Femur (tissue), 1 donor: ENCODE results near the gene YWHAQ.
"Not testable (repeated sequence)": the region's sequence is repeated elsewhere in the genome, so short reads cannot be mapped to it uniquely, and the experiment has no call there.

Experiments
- DNase-seq: peaks from one replicate; pipeline ENCODE4 v3.0.0-alpha.2; 2017

The YWHAQ gene

GRCh38 chr2:9630117-9630735, 571 bp downstream of the YWHAQ start:
- DNase-seq: peak; percentile 88

GRCh38 chr2:9629222-9630116, 1.3 kb downstream of the YWHAQ start:
- no peak for DNase-seq

DNA sequence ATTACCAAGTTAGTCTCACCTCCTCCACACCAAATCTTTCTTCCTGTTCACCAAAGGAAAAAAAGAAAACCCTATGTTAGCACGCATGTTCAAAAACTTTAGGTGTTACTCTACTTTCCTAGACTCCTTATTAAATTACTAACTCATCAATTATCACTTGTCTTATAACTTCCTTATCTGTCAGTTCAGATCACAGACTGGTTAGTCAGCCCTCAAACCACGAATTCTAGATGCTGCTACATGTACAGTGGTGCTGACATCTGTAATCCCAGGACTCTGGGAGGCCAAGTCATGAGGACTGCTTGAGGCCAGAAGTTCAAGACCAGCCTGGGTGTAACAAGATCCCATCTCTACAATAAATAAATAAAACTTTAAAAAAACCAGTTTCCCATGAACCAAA, 3.5 kb downstream of the YWHAQ start:
- no peak for DNase-seq

GRCh38 chr2:9623151-9623550, 7.6 kb downstream of the YWHAQ start:
- no peak for DNase-seq

- not testable (repeated sequence) for DNase-seq
Observed at GRCh38 chr2:9621655-9622054, 9.1 kb downstream of the YWHAQ start.

GRCh38 chr2:9618410-9618809, 12.4 kb downstream of the YWHAQ start:
- DNase-seq: no peak

- no peak for DNase-seq
Observed at GRCh38 chr2:9617749-9618148, 13.0 kb downstream of the YWHAQ start.

GRCh38 chr2:9617296-9617695, 13.5 kb downstream of the YWHAQ start:
- DNase-seq: no peak

GRCh38 chr2:9614562-9614961, 16.2 kb downstream of the YWHAQ start:
- no peak for DNase-seq

- DNase-seq: no peak
Observed at GRCh38 chr2:9613291-9613690, 17.5 kb downstream of the YWHAQ start.

DNA sequence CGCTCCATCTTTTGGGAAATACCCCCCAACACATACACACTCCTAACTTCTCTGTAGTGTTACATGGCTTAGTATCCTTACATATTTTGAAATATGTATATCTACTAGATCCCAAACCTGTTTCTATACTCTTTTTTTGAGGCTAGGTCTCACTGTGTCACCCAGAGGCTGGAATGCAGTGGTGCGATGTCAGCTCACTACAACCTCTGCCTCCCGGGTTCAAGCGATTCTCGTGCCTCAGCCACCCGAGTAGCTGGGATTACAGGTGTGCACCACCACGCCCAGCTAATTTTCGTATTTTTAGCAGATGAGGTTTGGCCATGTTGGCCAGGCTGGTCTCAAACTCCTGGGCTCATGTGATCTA, 19.3 kb downstream of the YWHAQ start:
- DNase-seq: not testable (repeated sequence)

- DNase-seq: no peak
Observed at GRCh38 chr2:9610781-9611548, 19.8 kb downstream of the YWHAQ start.

- not testable (repeated sequence) for DNase-seq
Observed at GRCh38 chr2:9608491-9608890, 22.3 kb downstream of the YWHAQ start.

DNA sequence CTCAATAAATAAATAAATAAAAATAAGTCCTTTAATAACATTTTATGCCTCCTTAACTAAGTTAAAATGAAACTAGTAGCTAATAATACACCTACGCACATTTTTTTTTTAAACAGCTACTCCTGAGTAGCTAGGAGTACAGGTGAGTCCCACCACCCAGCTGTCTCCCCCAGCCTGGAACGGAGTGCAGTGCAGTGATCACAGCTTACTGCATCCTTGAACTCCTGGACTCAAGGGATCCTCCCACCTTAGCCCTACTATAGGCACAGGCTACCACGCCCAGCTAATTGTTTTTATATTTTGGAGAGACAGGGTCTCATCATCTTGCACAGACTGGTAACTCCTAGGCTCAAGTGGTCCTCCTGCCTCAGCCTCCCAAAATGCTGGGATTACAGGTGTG, 28.4 kb downstream of the YWHAQ start:
- no peak for DNase-seq

- DNase-seq: no peak
Observed at GRCh38 chr2:9601397-9601796, 29.4 kb downstream of the YWHAQ start.

- no peak for DNase-seq
Observed at GRCh38 chr2:9599430-9599829, 31.4 kb downstream of the YWHAQ start.

GRCh38 chr2:9596621-9597311, 34.0 kb downstream of the YWHAQ start:
- no peak for DNase-seq

GRCh38 chr2:9595746-9596145, 35.1 kb downstream of the YWHAQ start:
- no peak for DNase-seq

- DNase-seq: not testable (repeated sequence)
Observed at GRCh38 chr2:9595256-9595655, 35.5 kb downstream of the YWHAQ start.

GRCh38 chr2:9594366-9595054, 36.3 kb downstream of the YWHAQ start:
- DNase-seq: peak; percentile 27

DNA sequence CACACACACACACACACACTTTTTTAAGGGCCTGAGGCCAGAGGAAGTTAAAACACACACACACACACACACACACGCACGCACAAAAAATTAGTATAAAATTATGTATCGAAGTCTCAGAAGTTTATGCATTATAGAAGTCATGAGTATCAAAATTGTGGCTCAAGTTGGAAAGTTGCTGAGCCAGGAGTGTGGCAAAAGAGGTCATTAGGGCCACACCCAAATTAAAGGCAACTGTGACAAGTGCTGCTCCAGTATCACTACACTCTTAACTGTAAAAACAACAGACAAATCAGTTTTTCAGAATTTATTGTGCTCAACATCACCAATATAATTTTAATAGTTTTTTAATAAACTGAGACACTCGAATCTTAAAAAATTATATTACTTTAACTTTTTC, 36.9 kb downstream of the YWHAQ start:
- no peak for DNase-seq

DNA sequence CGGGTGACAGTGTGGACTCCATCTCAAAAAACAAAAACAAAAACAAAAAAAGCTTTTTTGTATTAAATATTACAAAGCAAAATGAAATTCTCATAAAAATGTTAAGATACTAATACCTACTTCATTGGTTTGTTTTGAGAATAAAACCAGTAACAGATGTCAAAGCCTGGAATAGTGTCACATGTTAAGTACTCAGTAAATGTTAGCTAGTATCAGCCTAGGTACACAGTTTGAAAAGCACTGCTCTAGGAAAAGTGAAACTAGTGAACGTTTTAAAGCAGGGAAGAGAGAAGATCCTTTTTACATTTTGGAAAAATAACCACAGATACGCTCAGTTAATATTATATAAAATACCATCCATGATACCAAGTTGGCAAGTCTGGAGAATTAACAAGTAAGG, 38.1 kb downstream of the YWHAQ start:
- no peak for DNase-seq
